Motor neuron (in vitro differentiated cells): ENCODE results near the gene FILIP1. TPM values are rescaled to one million over a fixed set of nuclear protein-coding genes. Genes with fewer than 3 reads are reported as not detected.

Source experiments
- ATAC-seq, 8 experiments: fragments of 200-7000 bp; cut with Tn5 transposase; replicated peaks in 6 of 8; 2 replicates each; pipeline ENCODE4 v1.8.0; 2021; ENCODE audit warnings: mild to moderate bottlenecking in 8 of 8, moderate library complexity in 8 of 8
- H3K27ac ChIP-seq, 2 donors: fragments of 250-450 bp; sonication (Bioruptor Pico); 2 replicates each; pipeline ENCODE4 v1.9.0; 2021; ENCODE audit warnings: antibody characterized with exemption in 2 of 2, mild to moderate bottlenecking in 2 of 2, moderate library complexity in 1 of 2
- H3K4me1 ChIP-seq, 2 donors: fragments of 250-450 bp; sonication (Bioruptor Pico); replicated peaks in 1 of 2; 2 replicates each; pipeline ENCODE4 v1.6.1; 2021; ENCODE audit warnings: antibody characterized with exemption in 2 of 2, mild to moderate bottlenecking in 2 of 2, moderate library complexity in 1 of 2
- H3K4me3 ChIP-seq, 5 donors: fragments of 250-450 bp; sonication (Bioruptor Pico); 2 replicates each; pipeline ENCODE4 v1.9.0; 2021; ENCODE audit warnings: antibody characterized with exemption in 5 of 5, mild to moderate bottlenecking in 5 of 5, moderate library complexity in 4 of 5
- WGBS, 10 experiments: fragments of 450-650 bp; shearing (Covaris generic); methylation state at CpG; one replicate each; pipeline ENCODE4 v1.0.0; 2022; 5-methylcytosine and 5-hydroxymethylcytosine counted together
- in situ Hi-C, 9 experiments: fragments of 400-800 bp; cut with MboI; loops; one replicate each; pipeline ENCODE4 v1.15.0; 2021; ENCODE audit warnings: low sequenced_read_pairs in 9 of 9, low pct_unique_long_range_greater_than_20kb in 2 of 9; ENCODE audit not compliant: unreplicated experiment in 9 of 9
- total RNA-seq, 8 experiments: library from RNA; unstranded; fragments of 300-600 nt; gene quantifications; 2 replicates each; pipeline versions ENCODE4 v1.2.3 to v1.2.4, GENCODE V29; 2022

Gene FILIP1
- total RNA-seq, 8 experiments from 2014 or later, result 0.27 to 10.8 (median 4.3) TPM

- in situ Hi-C loops, result loop anchor here in 7 of 9 experiments (25.0 kb wide), 2 partner anchors 212 to 237 kb away; no protein-coding TSS in a partner anchor
- Histone ChIP-seq H3K4me3 (no peak overlapping the region), H3K4me1 (no peaks in the 10 kb centered on the region), H3K27ac (no peak overlapping the region)
- no peak for ATAC-seq
- WGBS, 10 experiments, result 60 to 100% (median 100%) methylated on average over 1 to 2 of the region's 2 CpGs; no CpG with 5 or more reads in 1 of the 10 experiments
These were observed 193.6 kb downstream of the FILIP1 start for GRCh38 chr6:75299801-75300530.

- Histone ChIP-seq H3K27ac (no peak overlapping the region), H3K4me3 (no peak overlapping the region), H3K4me1 (no peaks in the 10 kb centered on the region)
- ATAC-seq, result peak in 5 of 8 experiments; percentile 28 to 52 (median 37)
- in situ Hi-C loops, result loop anchor here in 4 of 9 experiments (25.0 kb wide), 2 partner anchors 215 to 240 kb away; no protein-coding TSS in a partner anchor
- 0 to 7% (median 1%) methylated on average over 1 to 3 of the region's 3 CpGs for WGBS, 10 experiments
These were observed 196.5 kb downstream of the FILIP1 start for GRCh38 chr6:75296811-75297779.

GRCh38 chr6:75292555-75292954, 201.0 kb downstream of the FILIP1 start:
- Histone ChIP-seq H3K4me1 (peaks cover 20 to 22% of the 10 kb centered on the region in 2 donors), H3K4me3 (no peak overlapping the region), H3K27ac (no peak overlapping the region)
- WGBS, 10 experiments, result 76 to 100% (median 88%) methylated on average over 1 to 2 of the region's 2 CpGs; no CpG with 5 or more reads in 1 of the 10 experiments
- peak in 2 of 8 experiments; percentile 49 to 61 for ATAC-seq
- in situ Hi-C loops, result loop anchor here in 4 of 9 experiments (25.0 kb wide), 2 partner anchors 220 to 245 kb away; no protein-coding TSS in a partner anchor

GRCh38 chr6:75291744-75292143, 201.9 kb downstream of the FILIP1 start:
- 31 to 95% (median 86%) methylated on average over 1 of the region's 1 CpG; no CpG with 5 or more reads in 1 of the 10 experiments for WGBS, 10 experiments
- peaks cover 20 to 22% of the 10 kb centered on the region in 2 donors for H3K4me1 ChIP-seq
- H3K4me3 ChIP-seq, result no peak overlapping the region
- in situ Hi-C loops, result loop anchor here in 4 of 9 experiments (25.0 kb wide), 2 partner anchors 221 to 246 kb away; no protein-coding TSS in a partner anchor
- no peak for ATAC-seq
- H3K27ac ChIP-seq, result no peak overlapping the region

GRCh38 chr6:75291331-75291730, 202.3 kb downstream of the FILIP1 start:
- H3K4me3 ChIP-seq, result no peak overlapping the region
- in situ Hi-C loops, result loop anchor here in 4 of 9 experiments (25.0 kb wide), 2 partner anchors 221 to 246 kb away; no protein-coding TSS in a partner anchor
- no peak for ATAC-seq

GRCh38 chr6:75290136-75290945, 203.3 kb downstream of the FILIP1 start:
- in situ Hi-C loops, result loop anchor here in 4 of 9 experiments (25.0 kb wide), 2 partner anchors 222 to 247 kb away; no protein-coding TSS in a partner anchor
- Histone ChIP-seq H3K4me1 (peaks cover 22 to 26% of the 10 kb centered on the region in 2 donors), H3K27ac (peak overlapping the region; percentile 25 to 92), H3K4me3 (no peak overlapping the region)
- 23 to 85% (median 56%) methylated on average over 1 to 7 of the region's 7 CpGs for WGBS, 10 experiments
- ATAC-seq, result peak in 6 of 8 experiments; percentile 53 to 99 (median 99)

More at GRCh38 chr6:75291331-75291730, 202.3 kb downstream of the FILIP1 start:
- WGBS, 10 experiments, result 20 to 100% (median 88%) methylated on average over 1 to 2 of the region's 2 CpGs; no CpG with 5 or more reads in 2 of the 10 experiments
- H3K4me1 ChIP-seq, result peaks cover 20 to 22% of the 10 kb centered on the region in 2 donors
- H3K27ac ChIP-seq, result peak overlapping the region in 1 of 2 donors; percentile 92

GRCh38 chr6:75288023-75288422, 205.6 kb downstream of the FILIP1 start:
- 80 to 100% (median 100%) methylated on average over 1 of the region's 1 CpG; no CpG with 5 or more reads in 2 of the 10 experiments for WGBS, 10 experiments

GRCh38 chr6:75287424-75287823, 206.2 kb downstream of the FILIP1 start:
- in situ Hi-C loops, result loop anchor here in 4 of 9 experiments (25.0 kb wide), 2 partner anchors 225 to 250 kb away; no protein-coding TSS in a partner anchor

More at GRCh38 chr6:75288023-75288422, 205.6 kb downstream of the FILIP1 start:
- in situ Hi-C loops, result loop anchor here in 4 of 9 experiments (25.0 kb wide), 2 partner anchors 224 to 249 kb away; no protein-coding TSS in a partner anchor
- Histone ChIP-seq H3K4me1 (peaks cover 22 to 26% of the 10 kb centered on the region in 2 donors), H3K27ac (no peak overlapping the region), H3K4me3 (no peak overlapping the region)
- no peak for ATAC-seq

GRCh38 chr6:75286955-75287354, 206.6 kb downstream of the FILIP1 start:
- ATAC-seq, result no peak
- 60 to 94% (median 86%) methylated on average over 1 to 2 of the region's 2 CpGs; no CpG with 5 or more reads in 1 of the 10 experiments for WGBS, 10 experiments
- in situ Hi-C loops, result loop anchor here in 4 of 9 experiments (25.0 kb wide), 2 partner anchors 225 to 250 kb away; no protein-coding TSS in a partner anchor
- no peak overlapping the region for H3K4me3 ChIP-seq
- peaks cover 24 to 26% of the 10 kb centered on the region in 2 donors for H3K4me1 ChIP-seq
- H3K27ac ChIP-seq, result no peak overlapping the region

More at GRCh38 chr6:75287424-75287823, 206.2 kb downstream of the FILIP1 start:
- H3K27ac ChIP-seq, result no peak overlapping the region
- 44 to 100% (median 94%) methylated on average over 1 of the region's 1 CpG; no CpG with 5 or more reads in 2 of the 10 experiments for WGBS, 10 experiments
- no peak for ATAC-seq
- H3K4me1 ChIP-seq, result peaks cover 22 to 26% of the 10 kb centered on the region in 2 donors
- no peak overlapping the region for H3K4me3 ChIP-seq

GRCh38 chr6:75285283-75285639, 208.3 kb downstream of the FILIP1 start:
- 0 to 23% (median 6%) methylated on average over 2 to 6 of the region's 6 CpGs for WGBS, 10 experiments
- in situ Hi-C loops, result loop anchor here in 4 of 9 experiments (25.0 kb wide), 2 partner anchors 227 to 252 kb away; no protein-coding TSS in a partner anchor
- peak in 1 of 8 experiments; percentile 1 for ATAC-seq
- peak overlapping the region; percentile 69 to 80 for H3K27ac ChIP-seq
- H3K4me3 ChIP-seq, result peak overlapping the region; percentile 75 to 95 (median 81)
- H3K4me1 ChIP-seq, result peaks cover 18 to 28% of the 10 kb centered on the region in 2 donors

- Histone ChIP-seq H3K27ac (peak within 1 kb of the TSS; percentile 88 to 93), H3K4me3 (peak within 1 kb of the TSS; percentile 75 to 95 (median 81)), H3K4me1 (peaks cover 17 to 28% of the 10 kb centered on the region in 2 donors)
- 0 to 1% (median 0%) methylated on average over 2 to 20 of the region's 55 CpGs; no CpG with 5 or more reads in 2 of the 10 experiments for WGBS, 10 experiments
- peak; percentile 94 to 97 (median 95) for ATAC-seq
- in situ Hi-C loops, result loop anchor here in 4 of 9 experiments (25.0 kb wide), 2 partner anchors 228 to 253 kb away; no protein-coding TSS in a partner anchor
These were observed 208.8 kb downstream of the FILIP1 start, which contains the start of gene TMEM30A for GRCh38 chr6:75284632-75285282. TSS of gene TMEM30A (minus strand) at chr6:75284792. CDS start at chr6:75284638, 154 bp downstream.
